DND-41 (cell line): ENCODE results near the gene HBE1.

Experiments
- ATAC-seq: fragments of 200-7000 bp; cut with Tn5 transposase; 3 replicates; pipeline ENCODE4 v1.9.1; 2021; ENCODE audit warnings: low read depth; ENCODE audit not compliant: insufficient read depth
- DNase-seq: peaks from one replicate; pipeline ENCODE4 v3.0.0-alpha.2; 2020
- H2AFZ ChIP-seq: 2 replicates; pipeline ENCODE4 v1.6.0; 2012; ENCODE audit warnings: low read depth, low read length
- H3K27ac ChIP-seq: 2 replicates; pipeline ENCODE4 v1.5.1; 2012; ENCODE audit warnings: low read length, inconsistent platforms
- H3K27me3 ChIP-seq: fragments of 200-600 bp; sonication (generic); 2 replicates; pipeline ENCODE4 v1.6.0; 2012; ENCODE audit warnings: low read length, mild to moderate bottlenecking, inconsistent platforms; ENCODE audit not compliant: insufficient read depth, poor library complexity
- H3K36me3 ChIP-seq: 2 replicates; pipeline ENCODE4 v1.5.1; 2012; ENCODE audit warnings: low read length, inconsistent platforms; ENCODE audit not compliant: insufficient read depth
- H3K4me1 ChIP-seq: 2 replicates; pipeline ENCODE4 v1.5.1; 2012; ENCODE audit warnings: mild to moderate bottlenecking, low read length; ENCODE audit not compliant: insufficient read depth
- H3K4me2 ChIP-seq: 2 replicates; pipeline ENCODE4 v1.6.0; 2012; ENCODE audit warnings: mild to moderate bottlenecking, moderate library complexity, low read length, inconsistent platforms; ENCODE audit not compliant: insufficient read depth
- H3K4me3 ChIP-seq, 2 experiments: fragments of 200-600 bp in 1 of 2; shearing (Covaris generic) in 1 of 2; 2 replicates each; pipeline ENCODE4 v1.5.1; 2012 to 2016; ENCODE audit warnings: inconsistent platforms in 2 of 2, low read length in 2 of 2, mild to moderate bottlenecking in 2 of 2, low read depth in 1 of 2, moderate library complexity in 1 of 2
- H3K79me2 ChIP-seq: 2 replicates; pipeline ENCODE4 v1.6.0; 2012; ENCODE audit warnings: low read length, inconsistent platforms; ENCODE audit not compliant: insufficient read depth
- H3K9ac ChIP-seq: 2 replicates; pipeline ENCODE4 v1.6.0; 2012; ENCODE audit warnings: low read depth, mild to moderate bottlenecking, inconsistent platforms, low read length, moderate library complexity
- H3K9me3 ChIP-seq: 2 replicates; pipeline ENCODE4 v1.5.1; 2012; ENCODE audit warnings: low read length, moderate library complexity, mild to moderate bottlenecking, inconsistent platforms; ENCODE audit not compliant: insufficient read depth, severe bottlenecking
- H4K20me1 ChIP-seq: 2 replicates; pipeline ENCODE4 v1.6.0; 2012; ENCODE audit warnings: low read length; ENCODE audit not compliant: insufficient read depth
- CTCF ChIP-seq: IDR thresholded peaks from 2 replicates; pipeline ENCODE4 v1.5.1; 2012; ENCODE audit warnings: borderline replicate concordance, low read length, moderate library complexity, mild to moderate bottlenecking; ENCODE audit not compliant: poor library complexity, severe bottlenecking; ENCODE audit errors: extremely low read depth
- EZH2 ChIP-seq: IDR thresholded peaks from 3 replicates; pipeline ENCODE4 v1.6.1; 2012; ENCODE audit warnings: borderline replicate concordance, low read depth, mild to moderate bottlenecking, moderate library complexity, low read length, inconsistent platforms; ENCODE audit not compliant: severe bottlenecking

Gene HBE1

DNA sequence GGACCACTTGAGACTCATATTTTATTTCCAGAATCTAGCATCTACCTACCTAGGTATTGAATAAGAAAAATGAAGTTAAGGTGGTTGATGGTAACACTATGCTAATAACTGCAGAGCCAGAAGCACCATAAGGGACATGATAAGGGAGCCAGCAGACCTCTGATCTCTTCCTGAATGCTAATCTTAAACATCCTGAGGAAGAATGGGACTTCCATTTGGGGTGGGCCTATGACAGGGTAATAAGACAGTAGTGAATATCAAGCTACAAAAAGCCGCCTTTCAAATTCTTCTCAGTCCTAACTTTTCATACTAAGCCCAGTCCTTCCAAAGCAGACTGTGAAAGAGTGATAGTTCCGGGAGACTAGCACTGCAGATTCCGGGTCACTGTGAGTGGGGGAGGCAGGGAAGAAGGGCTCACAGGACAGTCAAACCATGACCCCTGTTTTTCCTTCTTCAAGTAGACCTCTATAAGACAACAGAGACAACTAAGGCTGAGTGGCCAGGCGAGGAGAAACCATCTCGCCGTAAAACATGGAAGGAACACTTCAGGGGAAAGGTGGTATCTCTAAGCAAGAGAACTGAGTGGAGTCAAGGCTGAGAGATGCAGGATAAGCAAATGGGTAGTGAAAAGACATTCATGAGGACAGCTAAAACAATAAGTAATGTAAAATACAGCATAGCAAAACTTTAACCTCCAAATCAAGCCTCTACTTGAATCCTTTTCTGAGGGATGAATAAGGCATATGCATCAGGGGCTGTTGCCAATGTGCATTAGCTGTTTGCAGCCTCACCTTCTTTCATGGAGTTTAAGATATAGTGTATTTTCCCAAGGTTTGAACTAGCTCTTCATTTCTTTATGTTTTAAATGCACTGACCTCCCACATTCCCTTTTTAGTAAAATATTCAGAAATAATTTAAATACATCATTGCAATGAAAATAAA, 44.9 kb downstream of the HBE1 start:
- ATAC-seq = no peak
- no peak overlapping the region for H3K4me2 ChIP-seq

DNA sequence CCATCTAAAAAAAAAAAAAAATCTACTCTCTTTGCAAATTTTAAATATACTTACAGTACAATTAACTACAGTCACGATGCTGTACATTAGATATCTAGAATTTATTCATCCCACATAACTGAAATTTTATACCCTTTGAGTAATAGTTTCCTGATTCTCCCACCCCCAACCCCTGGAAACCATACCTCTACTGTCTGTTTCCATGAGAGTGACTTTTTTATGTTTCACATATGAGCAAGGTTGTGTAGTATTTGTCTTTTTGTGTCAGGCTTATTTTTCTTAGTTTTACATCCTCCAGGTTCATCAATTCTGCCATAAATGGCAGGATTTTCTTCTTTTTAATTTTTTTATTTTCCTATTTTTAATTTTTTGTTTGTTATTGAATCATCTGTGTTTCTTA, 46.1 kb downstream of the HBE1 start:
- no peak overlapping the region for H3K4me2 ChIP-seq

More for the DNA sequence above, 44.9 kb downstream of the HBE1 start:
- Histone ChIP-seq H3K9me3 (no peaks in the 10 kb centered on the region), H3K4me1 (no peaks in the 10 kb centered on the region), H3K27ac (no peak overlapping the region), H3K36me3 (no peaks in the 10 kb centered on the region), H3K79me2 (no peaks in the 10 kb centered on the region), H3K9ac (no peak overlapping the region), H3K4me3 (no peak overlapping the region), H3K27me3 (peaks cover 3% of the 10 kb centered on the region), H4K20me1 (no peaks in the 10 kb centered on the region), H2AFZ (no peak overlapping the region)
- DNase-seq = no peak
- TF ChIP-seq CTCF (no peak), EZH2 (no peak)

DNA sequence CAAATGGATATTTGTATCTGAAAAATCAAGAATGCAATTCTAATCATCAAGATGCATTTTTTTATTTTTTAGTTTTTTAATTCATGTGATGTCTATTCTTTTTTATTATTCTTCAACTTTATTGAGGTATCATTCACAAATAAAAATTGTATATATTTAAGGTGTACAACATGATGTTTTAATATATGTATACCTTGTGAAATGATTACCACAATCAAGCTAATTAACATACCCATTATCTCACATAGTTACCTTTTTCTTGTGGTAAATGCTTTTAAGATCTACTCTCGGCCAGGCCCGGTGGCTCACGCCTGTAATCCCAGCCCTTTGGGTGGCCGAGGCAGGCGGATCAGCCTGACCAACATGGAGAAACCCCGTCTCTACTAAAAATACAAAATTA, 46.6 kb downstream of the HBE1 start:
- no peak for ATAC-seq
- peaks cover 3% of the 10 kb centered on the region for H3K27me3 ChIP-seq
- no peaks in the 10 kb centered on the region for H3K79me2 ChIP-seq
- H3K9ac ChIP-seq = no peak overlapping the region
- DNase-seq = no peak
- no peak overlapping the region for H3K27ac ChIP-seq
- no peak overlapping the region for H3K4me2 ChIP-seq
- H3K36me3 ChIP-seq = no peaks in the 10 kb centered on the region
- no peak for TF ChIP-seq CTCF
- TF ChIP-seq EZH2 = no peak
- H3K4me1 ChIP-seq = no peaks in the 10 kb centered on the region
- no peaks in the 10 kb centered on the region for H4K20me1 ChIP-seq
- no peak overlapping the region for H2AFZ ChIP-seq
- no peaks in the 10 kb centered on the region for H3K9me3 ChIP-seq
- no peak overlapping the region for H3K4me3 ChIP-seq

More for the DNA sequence above, 46.1 kb downstream of the HBE1 start:
- Histone ChIP-seq H3K36me3 (no peaks in the 10 kb centered on the region), H4K20me1 (no peaks in the 10 kb centered on the region), H3K9me3 (no peaks in the 10 kb centered on the region), H3K27me3 (peaks cover 3% of the 10 kb centered on the region), H3K9ac (no peak overlapping the region), H3K79me2 (no peaks in the 10 kb centered on the region), H2AFZ (no peak overlapping the region), H3K4me3 (no peak overlapping the region), H3K27ac (no peak overlapping the region), H3K4me1 (no peaks in the 10 kb centered on the region)
- ATAC-seq = no peak
- no peak for TF ChIP-seq CTCF
- TF ChIP-seq EZH2 = no peak
- no peak for DNase-seq
